WTC11 (cell line): ENCODE results near the gene C6orf47. TPM values are rescaled to one million over a fixed set of nuclear protein-coding genes. Genes with fewer than 3 reads are reported as not detected.

ENCODE experiments used
- ATAC-seq: fragments of 200-7000 bp; cut with Tn5 transposase; 2 replicates; pipeline ENCODE4 v1.10.0; 2021; ENCODE audit warnings: mild to moderate bottlenecking, moderate library complexity
- CTCF ChIA-PET: fragments of 300-600 bp; sonication (Branson Sonifier 250); formaldehyde crosslinking; loops from one replicate; lab custom pipeline; 2021; ENCODE audit warnings: antibody characterized with exemption; lab: Charles Lee
- POLR2A ChIA-PET: fragments of 350-600 bp; sonication (Branson Sonifier 250); formaldehyde crosslinking; loops from one replicate; lab custom pipeline; 2021; ENCODE audit warnings: antibody characterized with exemption; lab: Charles Lee
- DNase-seq: peaks from one replicate; pipeline ENCODE4 v3.0.0; 2021; ENCODE audit warnings: low spot score
- H3K27ac Mint-ChIP-seq: 2 replicates; pipeline ENCODE4 v1.8.0; 2021; ENCODE audit warnings: mixed read lengths
- H3K27me3 Mint-ChIP-seq: 2 replicates; pipeline ENCODE4 v1.8.0; 2021; ENCODE audit warnings: low read depth, mild to moderate bottlenecking, moderate library complexity, mixed read lengths
- H3K36me3 Mint-ChIP-seq: 2 replicates; pipeline ENCODE4 v1.8.0; 2021; ENCODE audit warnings: mixed read lengths
- H3K4me1 Mint-ChIP-seq: 2 replicates; pipeline ENCODE4 v1.8.0; 2022; ENCODE audit warnings: mixed read lengths
- H3K4me3 Mint-ChIP-seq: 2 replicates; pipeline ENCODE4 v1.8.0; 2021; ENCODE audit warnings: mild to moderate bottlenecking, moderate library complexity, mixed read lengths
- H3K9me3 Mint-ChIP-seq: 2 replicates; pipeline ENCODE4 v1.8.0; 2021; ENCODE audit warnings: mixed read lengths
- AR ChIP-seq: fragments of 250-450 bp; sonication (Bioruptor Pico); IDR thresholded peaks from 2 replicates; pipeline ENCODE4 v1.9.0; 2021; ENCODE audit warnings: mild to moderate bottlenecking
- ATF1 ChIP-seq: sonication (generic); formaldehyde crosslinking; IDR thresholded peaks from 2 replicates; pipeline ENCODE4 v1.8.1; 2023; ENCODE audit warnings: mild to moderate bottlenecking, moderate library complexity, missing genetic modification reagents
- ATF6 ChIP-seq: sonication (generic); formaldehyde crosslinking; IDR thresholded peaks from 2 replicates; pipeline ENCODE4 v1.8.1; 2023; ENCODE audit warnings: mild to moderate bottlenecking, missing genetic modification reagents
- CTCF ChIP-seq: fragments of 200-600 bp; IDR thresholded peaks from 2 replicates; pipeline ENCODE4 v1.8.0; 2022; ENCODE audit warnings: antibody characterized with exemption
- EMX1 ChIP-seq: fragments of 250-450 bp; sonication (Bioruptor Pico); IDR thresholded peaks from 2 replicates; pipeline ENCODE4 v1.8.0; 2021; ENCODE audit warnings: mild to moderate bottlenecking
- HMGA2 ChIP-seq: fragments of 250-450 bp; sonication (Bioruptor Pico); IDR thresholded peaks from 2 replicates; pipeline ENCODE4 v1.4.0; 2021; ENCODE audit warnings: mild to moderate bottlenecking, moderate library complexity
- NFE2L1 ChIP-seq: sonication (generic); formaldehyde crosslinking; IDR thresholded peaks from 2 replicates; pipeline ENCODE4 v1.8.1; 2023; ENCODE audit warnings: missing genetic modification reagents
- NR3C1 ChIP-seq: sonication (generic); formaldehyde crosslinking; conservative IDR thresholded peaks from 2 replicates; pipeline ENCODE4 v1.8.1; 2023; ENCODE audit warnings: low read depth, mild to moderate bottlenecking, missing genetic modification reagents
- PRDM15 ChIP-seq: sonication (generic); formaldehyde crosslinking; IDR thresholded peaks from 2 replicates; pipeline ENCODE4 v1.8.0; 2022; ENCODE audit warnings: missing genetic modification reagents
- SP1 ChIP-seq: sonication (generic); formaldehyde crosslinking; conservative IDR thresholded peaks from 2 replicates; pipeline ENCODE4 v1.8.1; 2022; ENCODE audit warnings: missing genetic modification reagents
- TEAD4 ChIP-seq: sonication (generic); formaldehyde crosslinking; IDR thresholded peaks from 2 replicates; pipeline ENCODE4 v1.8.0; 2022; ENCODE audit warnings: mild to moderate bottlenecking, missing genetic modification reagents
- ZNF138 ChIP-seq: sonication (generic); formaldehyde crosslinking; conservative IDR thresholded peaks from 2 replicates; pipeline ENCODE4 v1.8.1; 2022; ENCODE audit warnings: mild to moderate bottlenecking, moderate library complexity, missing genetic modification reagents
- ZSCAN18 ChIP-seq: fragments of 250-450 bp; sonication (Bioruptor Pico); IDR thresholded peaks from 2 replicates; pipeline ENCODE4 v2.1.2; 2022; ENCODE audit warnings: mild to moderate bottlenecking, moderate library complexity
- total RNA-seq: library from RNA; stranded (reverse); gene quantifications from 3 replicates; pipeline ENCODE4 v1.2.3, GENCODE V29; 2021

The C6orf47 gene
- total RNA-seq, 1 experiment from 2014 or later = 16.3 TPM

GRCh38 chr6:31624070-31624469, 36.5 kb downstream of the C6orf47 start:
- POLR2A ChIA-PET = no interaction called here
- TF ChIP-seq ZNF138 (no peak), NFE2L1 (CRISPR knock-in tag) (no peak), ATF6 (no peak)
- TF ChIP-seq, all 79 proteins: peak for 0
- no peaks in the 10 kb centered on the region; the same call in 1 of the 2 replicates for H3K27me3 Mint-ChIP-seq
- H3K36me3 Mint-ChIP-seq = peaks cover 77% of the 10 kb centered on the region
- DNase-seq = no peak
- CTCF ChIA-PET = no interaction called here
- peak overlapping the region; percentile 91; the same call in 1 of the 2 replicates for H3K27ac Mint-ChIP-seq
- no peak overlapping the region for H3K4me3 Mint-ChIP-seq
- no peaks in the 10 kb centered on the region for H3K9me3 Mint-ChIP-seq
- peaks cover 13% of the 10 kb centered on the region for H3K4me1 Mint-ChIP-seq
- ATAC-seq = no peak

DNA sequence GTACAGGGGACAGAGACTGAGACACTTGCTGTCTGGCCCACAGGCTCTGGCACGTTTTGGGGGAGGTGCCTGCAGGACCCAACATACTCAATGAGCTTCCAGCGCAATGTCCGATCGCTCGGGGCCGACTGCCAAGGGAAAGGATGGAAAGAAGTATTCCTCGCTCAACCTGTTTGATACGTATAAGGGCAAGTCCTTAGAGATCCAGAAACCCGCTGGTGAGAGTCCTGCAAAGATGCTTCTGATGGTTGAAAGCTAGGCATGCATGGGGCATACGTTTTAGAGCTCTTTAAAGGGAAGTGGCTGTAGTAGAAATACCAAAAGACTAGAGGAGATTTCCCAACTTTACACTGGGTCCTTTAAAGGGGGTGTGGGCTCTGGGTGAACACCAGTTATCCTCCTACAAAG, 37.9 kb downstream of the C6orf47 start:
- ATAC-seq (no peak), DNase-seq (no peak)
- TF ChIP-seq ATF6 (no peak), AR (CRISPR knock-in tag) (no peak)
- H3K9me3 Mint-ChIP-seq = no peaks in the 10 kb centered on the region
- H3K27me3 Mint-ChIP-seq = no peaks in the 10 kb centered on the region; the same call in 1 of the 2 replicates
- H3K4me1 Mint-ChIP-seq = peaks cover 13% of the 10 kb centered on the region
- ChIA-PET CTCF (interaction anchor here (0.7 to 2.1 kb wide), 4 partner anchors 24 to 147 kb away, joined by 3 to 16 read pairs (median 4); partner anchors contain the start of genes ATP6V1G2 and NFKBIL1), POLR2A (interaction anchor here (0.6 to 1.9 kb wide), 6 partner anchors 16 to 568 kb away, joined by 3 to 8 read pairs (median 7); partner anchors contain the start of genes ATP6V1G2, BAG6 and DDX39B)
- H3K36me3 Mint-ChIP-seq = peaks cover 63% of the 10 kb centered on the region
- peak overlapping the region; percentile 92 for H3K4me3 Mint-ChIP-seq
- peak overlapping the region; percentile 95 for H3K27ac Mint-ChIP-seq

DNA sequence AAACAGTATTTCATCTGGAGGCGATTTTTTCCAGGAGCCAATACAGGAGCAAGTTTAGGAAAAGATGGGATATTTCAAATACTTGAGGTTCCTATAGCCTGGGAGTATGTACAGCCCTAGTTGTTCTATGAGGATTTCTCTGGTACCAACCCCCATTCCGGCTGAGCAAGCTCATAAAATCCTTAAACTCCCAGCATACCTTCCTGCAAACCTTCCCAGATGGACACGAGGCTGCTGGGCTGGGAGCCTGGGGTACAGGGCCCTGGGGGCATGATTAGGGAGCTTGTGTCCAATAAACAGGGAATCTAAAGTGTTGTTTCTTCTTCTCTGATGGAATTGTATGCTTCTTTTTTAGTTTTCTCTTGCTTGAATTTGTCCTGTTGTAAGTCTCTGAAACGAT, 38.6 kb downstream of the C6orf47 start:
- DNase-seq (no peak), ATAC-seq (no peak)
- H3K27me3 Mint-ChIP-seq = no peaks in the 10 kb centered on the region; the same call in 1 of the 2 replicates
- H3K36me3 Mint-ChIP-seq = peaks cover 56% of the 10 kb centered on the region
- H3K4me1 Mint-ChIP-seq = peaks cover 13% of the 10 kb centered on the region
- ChIA-PET CTCF (interaction anchor here (0.7 to 2.1 kb wide), 5 partner anchors 24 to 148 kb away, joined by 3 to 16 read pairs (median 5); partner anchors contain the start of genes ATP6V1G2 and NFKBIL1), POLR2A (interaction anchor here (1.1 to 1.9 kb wide), 5 partner anchors 17 to 81 kb away, joined by 3 to 8 read pairs (median 7); partner anchors contain the start of genes ATP6V1G2, BAG6, C6orf47 and DDX39B)
- H3K9me3 Mint-ChIP-seq = no peaks in the 10 kb centered on the region
- peak overlapping the region; percentile 92 for H3K4me3 Mint-ChIP-seq
- H3K27ac Mint-ChIP-seq = peak overlapping the region; percentile 95
- TF ChIP-seq PRDM15 (CRISPR knock-in tag) (no peak), EMX1 (CRISPR knock-in tag) (no peak), NR3C1 (no peak), SP1 (CRISPR knock-in tag) (no peak), NFE2L1 (CRISPR knock-in tag) (no peak), ZSCAN18 (no peak), ATF1 (CRISPR knock-in tag) (no peak), TEAD4 (no peak), HMGA2 (CRISPR knock-in tag) (no peak), AR (CRISPR knock-in tag) (no peak), CTCF (no peak)
